Stomach (tissue), 9 donors: ENCODE data around the gene CLEC16A. TPM values are rescaled to one million over a fixed set of nuclear protein-coding genes. Genes with fewer than 3 reads are reported as not detected.

Source experiments
- DNase-seq, 2 donors: peaks; one replicate each; pipeline versions ENCODE4 v3.0.0 to v3.0.0-alpha.2; 2013 to 2019
- H3K27ac ChIP-seq, 5 donors: fragments of 200-600 bp in 4 of 5; sonication (generic) in 4 of 5; one replicate each; pipeline ENCODE4 v1.5.1; 2013 to 2019; ENCODE audit warnings: mild to moderate bottlenecking in 1 of 5, moderate library complexity in 1 of 5
- H3K27me3 ChIP-seq, 3 donors: fragments of 200-600 bp; sonication (generic); one replicate each; pipeline ENCODE4 v1.5.1; 2017 to 2019; ENCODE audit warnings: mixed run types in 1 of 3
- H3K36me3 ChIP-seq, 4 donors: fragments of 200-600 bp; sonication (generic); 1 replicate in 3 of 4; 2 replicates in 1 of 4; pipeline ENCODE4 v1.5.1; 2016 to 2019
- H3K4me1 ChIP-seq, 4 donors: fragments of 200-600 bp; sonication (generic); one replicate each; pipeline ENCODE4 v1.5.1; 2016 to 2019
- H3K4me3 ChIP-seq, 4 donors: fragments of 200-600 bp; sonication (generic) in 3 of 4; one replicate each; pipeline ENCODE4 v1.5.1; 2016 to 2019; ENCODE audit warnings: mild to moderate bottlenecking in 1 of 4
- H3K9me3 ChIP-seq, 4 donors: fragments of 200-600 bp; sonication (generic); one replicate each; pipeline ENCODE4 v1.5.1; 2016 to 2019
- EP300 ChIP-seq: sonication (generic); formaldehyde crosslinking; IDR thresholded peaks from one replicate; pipeline ENCODE4 v1.6.1; 2017; ENCODE audit warnings: antibody characterized with exemption
- POLR2A ChIP-seq, 4 donors: fragments of 450-650 bp; IDR thresholded peaks; one replicate each; pipeline ENCODE4 v1.6.1; 2016; ENCODE audit warnings: antibody characterized with exemption in 4 of 4, control low read depth in 2 of 4, mild to moderate bottlenecking in 1 of 4, moderate library complexity in 1 of 4
- POLR2AphosphoS5 ChIP-seq, 3 donors: sonication (generic); formaldehyde crosslinking; IDR thresholded peaks; one replicate each; pipeline ENCODE4 v1.6.1; 2016; ENCODE audit warnings: antibody characterized with exemption in 3 of 3
- WGBS, 5 donors: extraction: QIAGEN DNeasy Blood & Tissue Kit in 3 of 5; methylation state at CpG; one replicate each; pipeline versions ENCODE4 v1.1.5 to v1.1.7; 2013 to 2018; 5-methylcytosine and 5-hydroxymethylcytosine counted together
- intact Hi-C: fragments of 100-400 bp; cut with DNase I; formaldehyde crosslinking; loops from one replicate; pipeline ENCODE4 v1.15.1; 2023; ENCODE audit warnings: low total_unique reads
- polyA plus RNA-seq, 3 donors: library from polyadenylated mRNA; stranded (reverse); fragments of 200-250 nt; gene quantifications; one replicate each; pipeline ENCODE4 v1.2.3, GENCODE V29; 2013
- total RNA-seq, 5 donors: library from RNA; depleted of rRNA; stranded (reverse); fragments of >200 nt; gene quantifications; one replicate each; pipeline versions ENCODE4 v1.1.0 to v1.2.3, GENCODE V29; 2014 to 2016
- TF ChIP-seq, protein P1 (sequence below), 7 experiments: fragments of 450-650 bp in 4 of 7; fragments of 200-600 bp in 3 of 7; sonication (generic) in 3 of 7; IDR thresholded peaks; one replicate each; pipeline ENCODE4 v1.5.1; 2016 to 2019; ENCODE audit warnings: antibody characterized with exemption in 7 of 7, control low read depth in 2 of 7, mild to moderate bottlenecking in 1 of 7
- donor health status: healthy with polysubstance abuse.
- donor health status: Bipolar disorder and iron deficiency.
- donor health status: healthy.

CLEC16A gene
- total and polyA plus RNA-seq, 8 donors = 5.8 to 176 (median 21.8) TPM

DNA sequence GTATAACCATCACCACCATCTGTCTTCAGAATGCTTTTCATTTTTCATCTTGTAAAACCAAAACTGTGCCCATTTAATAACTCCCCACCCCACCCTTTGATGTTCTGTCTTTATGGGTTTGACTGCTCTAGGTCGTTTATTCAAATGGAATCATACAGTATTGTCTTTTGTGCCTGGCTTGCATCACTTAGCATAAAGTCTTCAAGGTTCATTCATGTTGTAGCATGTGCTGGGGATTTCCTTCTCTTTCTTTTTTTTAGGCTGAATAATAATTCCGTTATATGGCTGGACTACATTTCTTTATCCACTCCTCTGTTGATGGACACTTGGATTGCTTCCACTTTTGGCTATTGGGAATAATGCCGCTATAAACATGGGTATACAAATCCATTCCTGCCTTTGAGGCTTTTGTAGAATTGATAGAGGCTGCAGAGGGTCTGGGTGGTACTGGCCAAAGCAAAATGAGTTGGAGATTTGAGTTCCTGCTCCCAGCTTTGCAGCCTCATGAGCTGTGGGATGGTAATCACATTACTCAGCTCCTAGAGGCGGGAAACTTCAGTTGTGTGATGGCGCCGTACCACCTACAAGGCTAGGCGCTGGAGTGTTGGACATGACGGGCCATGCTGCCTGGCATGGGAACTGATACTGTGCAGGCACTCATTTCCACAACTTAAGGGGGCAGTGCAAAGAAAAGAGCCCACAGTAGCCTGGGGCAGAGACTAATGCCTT, 64.8 kb downstream of the CLEC16A start:
- intact Hi-C loops = no loop called here
- H3K27ac ChIP-seq = no peak overlapping the region
- DNase-seq = no peak
- no peak for TF ChIP-seq EP300
- TF ChIP-seq POLR2A (IDR thresholded peaks at IDR 0.05) = no peak
- TF ChIP-seq, protein P1, sequence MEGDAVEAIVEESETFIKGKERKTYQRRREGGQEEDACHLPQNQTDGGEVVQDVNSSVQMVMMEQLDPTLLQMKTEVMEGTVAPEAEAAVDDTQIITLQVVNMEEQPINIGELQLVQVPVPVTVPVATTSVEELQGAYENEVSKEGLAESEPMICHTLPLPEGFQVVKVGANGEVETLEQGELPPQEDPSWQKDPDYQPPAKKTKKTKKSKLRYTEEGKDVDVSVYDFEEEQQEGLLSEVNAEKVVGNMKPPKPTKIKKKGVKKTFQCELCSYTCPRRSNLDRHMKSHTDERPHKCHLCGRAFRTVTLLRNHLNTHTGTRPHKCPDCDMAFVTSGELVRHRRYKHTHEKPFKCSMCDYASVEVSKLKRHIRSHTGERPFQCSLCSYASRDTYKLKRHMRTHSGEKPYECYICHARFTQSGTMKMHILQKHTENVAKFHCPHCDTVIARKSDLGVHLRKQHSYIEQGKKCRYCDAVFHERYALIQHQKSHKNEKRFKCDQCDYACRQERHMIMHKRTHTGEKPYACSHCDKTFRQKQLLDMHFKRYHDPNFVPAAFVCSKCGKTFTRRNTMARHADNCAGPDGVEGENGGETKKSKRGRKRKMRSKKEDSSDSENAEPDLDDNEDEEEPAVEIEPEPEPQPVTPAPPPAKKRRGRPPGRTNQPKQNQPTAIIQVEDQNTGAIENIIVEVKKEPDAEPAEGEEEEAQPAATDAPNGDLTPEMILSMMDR (IDR thresholded peaks at IDR 0.05) = no peak
- TF ChIP-seq POLR2AphosphoS5 (IDR thresholded peaks at IDR 0.05) = no peak
- H3K36me3 ChIP-seq = peaks cover 4 to 31% (median 20%) of the 10 kb centered on the region in 4 donors
- H3K9me3 ChIP-seq = no peaks in the 10 kb centered on the region
- peaks cover 0 to 7% (median 0%) of the 10 kb centered on the region in 4 donors for H3K4me1 ChIP-seq
- WGBS, 5 donors = 79 to 87% (median 86%) methylated on average over 8 of the region's 8 CpGs
- no peaks in the 10 kb centered on the region for H3K27me3 ChIP-seq
- H3K4me3 ChIP-seq = no peak overlapping the region

DNA sequence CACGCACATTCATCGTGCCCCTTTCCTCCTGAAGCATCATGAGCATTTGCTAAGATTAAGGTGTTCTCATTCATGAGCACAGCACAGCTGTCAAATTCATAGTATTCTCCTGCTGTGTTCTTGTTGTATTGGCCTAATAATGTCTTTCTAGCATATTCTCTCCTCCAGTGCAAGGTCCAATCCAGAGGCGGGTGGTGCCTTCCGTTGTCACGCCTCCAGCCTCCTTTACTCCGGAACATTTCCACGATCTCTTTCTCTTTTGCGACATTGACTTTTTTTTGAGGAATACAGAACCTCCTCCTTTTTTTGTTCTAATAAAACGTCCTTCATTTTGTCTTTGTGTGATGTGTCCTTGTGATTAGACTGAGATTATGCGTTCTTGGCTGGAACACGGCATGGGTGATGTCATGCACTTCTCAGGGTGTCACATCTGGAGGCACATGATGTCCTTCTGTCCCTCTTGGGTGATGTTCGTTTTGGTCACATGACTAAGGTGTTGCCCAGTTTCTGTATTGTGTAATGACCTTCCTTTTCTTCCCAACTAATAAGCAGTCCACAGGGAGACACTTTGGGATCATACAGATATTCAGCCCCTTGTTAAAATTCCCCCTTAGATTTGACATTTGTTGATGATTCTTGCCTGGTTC, 66.3 kb downstream of the CLEC16A start:
- no peak overlapping the region for H3K4me3 ChIP-seq
- DNase-seq = no peak
- no peaks in the 10 kb centered on the region for H3K27me3 ChIP-seq
- H3K9me3 ChIP-seq = no peaks in the 10 kb centered on the region
- H3K4me1 ChIP-seq = no peaks in the 10 kb centered on the region
- peak overlapping the region in 2 of 5 donors; percentile 39 to 47 for H3K27ac ChIP-seq
- intact Hi-C loops = no loop called here
- 84 to 90% (median 87%) methylated on average over 12 of the region's 12 CpGs for WGBS, 5 donors
- H3K36me3 ChIP-seq = peaks cover 0 to 22% (median 11%) of the 10 kb centered on the region in 4 donors
- TF ChIP-seq POLR2AphosphoS5 (IDR thresholded peaks at IDR 0.05) = peak in 2 of 3 donors; percentile 31 to 56
- TF ChIP-seq EP300 = no peak

GRCh38 chr16:11011326-11011725, 67.0 kb downstream of the CLEC16A start:
- 94 to 100% (median 100%) methylated on average over 1 of the region's 1 CpG for whole genome bisulfite sequencing, 5 donors
- Histone ChIP-seq H3K36me3 (peaks cover 0 to 22% (median 11%) of the 10 kb centered on the region in 4 donors), H3K9me3 (no peaks in the 10 kb centered on the region), H3K4me1 (peaks cover 0 to 4% (median 3%) of the 10 kb centered on the region in 4 donors), H3K4me3 (no peak overlapping the region), H3K27ac (peak overlapping the region in 2 of 5 donors; percentile 39 to 47), H3K27me3 (no peaks in the 10 kb centered on the region)
- intact Hi-C loops = no loop called here
- no peak for DNase-seq
- TF ChIP-seq POLR2A (IDR thresholded peaks at IDR 0.05) (no peak), EP300 (no peak), POLR2AphosphoS5 (IDR thresholded peaks at IDR 0.05) (no peak)
- TF ChIP-seq, protein P1 (IDR thresholded peaks at IDR 0.05) = no peak

DNA sequence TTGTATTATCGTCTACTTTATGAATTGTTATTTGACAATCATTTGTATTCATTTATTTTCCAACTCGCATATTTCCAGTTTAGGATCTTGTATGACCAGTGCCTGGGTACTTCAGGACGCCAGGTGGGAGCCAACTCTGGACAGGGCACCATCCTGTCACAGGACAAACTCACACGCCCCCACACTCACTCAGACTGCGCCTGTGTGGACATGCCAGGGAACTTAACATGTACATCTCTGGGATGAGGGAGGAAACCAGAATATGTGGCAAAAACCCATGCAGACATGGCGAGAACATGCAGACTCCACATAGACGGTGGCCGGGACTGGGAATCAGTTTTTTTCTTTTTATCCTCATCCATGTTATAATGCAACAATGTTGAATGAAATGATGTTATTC, 68.5 kb downstream of the CLEC16A start:
- Histone ChIP-seq H3K4me3 (no peak overlapping the region), H3K9me3 (no peaks in the 10 kb centered on the region), H3K36me3 (peaks cover 0 to 22% (median 11%) of the 10 kb centered on the region in 4 donors), H3K27me3 (no peaks in the 10 kb centered on the region), H3K27ac (no peak overlapping the region), H3K4me1 (peaks cover 6 to 17% (median 15%) of the 10 kb centered on the region in 4 donors)
- intact Hi-C loops = no loop called here
- TF ChIP-seq EP300 (no peak), POLR2A (IDR thresholded peaks at IDR 0.05) (no peak), POLR2AphosphoS5 (IDR thresholded peaks at IDR 0.05) (no peak)
- TF ChIP-seq, protein P1 (IDR thresholded peaks at IDR 0.05) = no peak
- 91 to 98% (median 96%) methylated on average over 8 of the region's 8 CpGs for WGBS, 5 donors
- no peak for DNase-seq
